ENCODE measurements around the gene ASB4. TPM values are rescaled to one million over a fixed set of nuclear protein-coding genes. Genes with fewer than 3 reads are reported as not detected.

The ASB4 gene
- polyA plus RNA-seq, 1 experiment = not detected

DNA sequence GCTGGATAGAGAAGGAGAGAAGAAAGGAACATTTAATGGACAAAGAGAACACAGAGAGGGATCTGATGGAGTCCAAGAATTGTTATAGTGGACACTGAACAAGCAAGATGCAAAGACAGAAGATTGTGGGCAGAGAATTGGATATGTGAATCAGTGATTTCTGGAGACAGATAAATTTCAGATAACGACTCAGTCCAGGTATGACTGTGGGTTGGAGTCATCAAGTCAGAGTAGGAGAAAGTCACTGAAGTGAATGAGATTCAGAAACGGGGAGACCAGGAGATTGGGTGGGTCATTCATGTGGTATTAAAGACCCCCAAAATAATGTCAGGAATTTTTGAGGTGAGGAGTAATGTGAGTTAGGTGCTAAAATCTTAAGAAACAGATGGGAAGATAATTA, 23.0 kb downstream of the ASB4 start:
- TF ChIP-seq, protein P1, sequence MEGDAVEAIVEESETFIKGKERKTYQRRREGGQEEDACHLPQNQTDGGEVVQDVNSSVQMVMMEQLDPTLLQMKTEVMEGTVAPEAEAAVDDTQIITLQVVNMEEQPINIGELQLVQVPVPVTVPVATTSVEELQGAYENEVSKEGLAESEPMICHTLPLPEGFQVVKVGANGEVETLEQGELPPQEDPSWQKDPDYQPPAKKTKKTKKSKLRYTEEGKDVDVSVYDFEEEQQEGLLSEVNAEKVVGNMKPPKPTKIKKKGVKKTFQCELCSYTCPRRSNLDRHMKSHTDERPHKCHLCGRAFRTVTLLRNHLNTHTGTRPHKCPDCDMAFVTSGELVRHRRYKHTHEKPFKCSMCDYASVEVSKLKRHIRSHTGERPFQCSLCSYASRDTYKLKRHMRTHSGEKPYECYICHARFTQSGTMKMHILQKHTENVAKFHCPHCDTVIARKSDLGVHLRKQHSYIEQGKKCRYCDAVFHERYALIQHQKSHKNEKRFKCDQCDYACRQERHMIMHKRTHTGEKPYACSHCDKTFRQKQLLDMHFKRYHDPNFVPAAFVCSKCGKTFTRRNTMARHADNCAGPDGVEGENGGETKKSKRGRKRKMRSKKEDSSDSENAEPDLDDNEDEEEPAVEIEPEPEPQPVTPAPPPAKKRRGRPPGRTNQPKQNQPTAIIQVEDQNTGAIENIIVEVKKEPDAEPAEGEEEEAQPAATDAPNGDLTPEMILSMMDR (IDR thresholded peaks at IDR 0.05; ENCODE audit: insufficient read depth, low read depth, low read length) = no peak
- CTCF ChIA-PET = interaction anchor here (0.6 to 12.3 kb wide), 5 partner anchors 9 to 1061 kb away, joined by 3 to 274 read pairs (median 5); no protein-coding TSS in a partner anchor
- peaks cover 5% of the 10 kb centered on the region for H3K27me3 ChIP-seq (ENCODE audit: control insufficient read depth, insufficient read depth, low read length)
- no peak for DNase-seq (ENCODE audit: low read depth)
- no peak overlapping the region for H3K4me3 ChIP-seq (ENCODE audit: low read depth, low read length)
- POLR2A ChIA-PET = no interaction called here
- no peaks in the 10 kb centered on the region for H3K36me3 ChIP-seq (ENCODE audit: control insufficient read depth, insufficient read depth, low read length)

DNA sequence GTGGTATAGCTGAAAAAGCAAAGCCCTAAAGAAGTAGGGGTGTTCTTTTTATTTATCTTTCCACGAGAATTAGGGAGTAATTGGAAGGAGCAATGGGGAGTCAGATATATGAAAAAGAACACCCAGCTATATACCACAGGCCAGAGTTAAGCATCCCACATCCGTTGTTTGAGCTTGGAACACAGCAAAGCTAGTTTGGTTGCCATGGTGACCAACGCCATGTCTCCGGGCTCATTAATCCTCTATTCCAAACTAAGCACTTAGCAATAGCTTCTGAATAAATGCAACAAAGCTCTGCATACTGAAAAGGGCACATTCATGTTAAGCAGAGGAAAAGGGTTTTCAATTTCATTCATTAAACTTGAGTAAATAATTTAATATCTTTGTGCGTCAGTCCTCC, 23.5 kb downstream of the ASB4 start:
- Histone ChIP-seq H3K4me3 (ENCODE audit: low read depth, low read length) (no peak overlapping the region), H3K27me3 (ENCODE audit: control insufficient read depth, insufficient read depth, low read length) (peaks cover 5% of the 10 kb centered on the region), H3K36me3 (ENCODE audit: control insufficient read depth, insufficient read depth, low read length) (no peaks in the 10 kb centered on the region)
- POLR2A ChIA-PET = no interaction called here
- CTCF ChIA-PET = interaction anchor here (0.6 to 12.3 kb wide), 6 partner anchors 10 to 181 kb away, joined by 3 to 274 read pairs (median 4); no protein-coding TSS in a partner anchor
- TF ChIP-seq, protein P1 (IDR thresholded peaks at IDR 0.05; ENCODE audit: insufficient read depth, low read depth, low read length) = no peak
- DNase-seq (ENCODE audit: low read depth) = no peak

DNA sequence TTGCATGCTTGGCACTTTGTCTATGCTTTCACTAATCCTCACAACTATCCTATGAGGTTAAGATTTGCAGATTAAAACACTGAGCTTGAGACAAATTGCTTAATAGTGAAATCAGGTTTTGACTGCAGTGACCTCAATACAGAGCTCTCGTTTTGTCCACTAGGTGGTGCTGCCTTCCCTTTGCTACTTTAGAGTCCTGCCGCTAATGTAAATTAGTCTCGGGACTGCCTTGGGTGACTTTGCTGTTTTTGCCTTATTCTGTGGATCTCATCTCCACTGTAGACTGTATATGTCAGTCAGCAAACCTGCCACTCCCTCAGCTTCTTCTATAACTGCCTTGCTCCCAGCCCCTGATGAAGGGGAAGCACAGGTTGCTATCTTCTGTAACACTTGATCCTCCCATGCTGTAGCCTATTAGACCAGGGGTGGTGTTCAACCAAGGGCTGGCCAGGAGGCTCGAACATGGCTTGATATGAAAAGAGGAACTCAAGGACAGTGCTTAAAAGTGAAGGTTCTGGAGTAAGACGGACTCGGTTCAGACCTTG, 26.0 kb downstream of the ASB4 start:
- Histone ChIP-seq H3K27me3 (ENCODE audit: control insufficient read depth, insufficient read depth, low read length) (peaks cover 5% of the 10 kb centered on the region), H3K36me3 (ENCODE audit: control insufficient read depth, insufficient read depth, low read length) (no peaks in the 10 kb centered on the region), H3K4me3 (ENCODE audit: low read depth, low read length) (no peak overlapping the region)
- peak; percentile 13 for DNase-seq (ENCODE audit: low read depth)
- TF ChIP-seq, protein P1 (IDR thresholded peaks at IDR 0.05; ENCODE audit: insufficient read depth, low read depth, low read length) = peak; percentile 87
- ChIA-PET POLR2A (no interaction called here), CTCF (interaction anchor here (0.6 to 12.3 kb wide), 24 partner anchors 8 to 1025 kb away, joined by 3 to 274 read pairs (median 4); no protein-coding TSS in a partner anchor)

DNA sequence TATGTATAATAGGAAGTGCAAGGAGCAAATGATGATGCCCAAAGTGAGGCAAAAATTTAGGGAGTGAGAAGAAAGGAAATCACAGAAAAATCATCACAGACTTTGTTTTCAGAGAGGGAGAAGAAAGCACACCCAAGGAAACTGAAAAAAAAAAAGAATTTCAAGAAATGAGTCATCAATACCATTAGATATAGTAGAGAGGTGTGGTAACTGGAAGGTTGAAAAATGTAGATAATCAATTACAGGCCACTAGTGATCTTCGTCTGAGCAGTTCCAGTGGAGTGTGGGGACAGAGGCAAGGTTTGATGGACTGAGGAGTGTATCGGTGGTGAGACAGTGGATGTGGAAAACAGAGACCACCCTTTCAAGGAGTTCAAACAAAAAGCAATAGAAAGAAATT, 31.7 kb downstream of the ASB4 start:
- ChIA-PET CTCF (interaction anchor here (1.4 to 12.3 kb wide), 5 partner anchors 9 to 173 kb away, joined by 3 to 274 read pairs (median 6); no protein-coding TSS in a partner anchor), POLR2A (no interaction called here)
- no peak for DNase-seq (ENCODE audit: low read depth)
- H3K27me3 ChIP-seq (ENCODE audit: control insufficient read depth, insufficient read depth, low read length) = peaks cover 2% of the 10 kb centered on the region; the same call in 1 of the 2 replicates
- H3K36me3 ChIP-seq (ENCODE audit: control insufficient read depth, insufficient read depth, low read length) = no peaks in the 10 kb centered on the region
- TF ChIP-seq, protein P1 (IDR thresholded peaks at IDR 0.05; ENCODE audit: insufficient read depth, low read depth, low read length) = no peak
- H3K4me3 ChIP-seq (ENCODE audit: low read depth, low read length) = no peak overlapping the region

DNA sequence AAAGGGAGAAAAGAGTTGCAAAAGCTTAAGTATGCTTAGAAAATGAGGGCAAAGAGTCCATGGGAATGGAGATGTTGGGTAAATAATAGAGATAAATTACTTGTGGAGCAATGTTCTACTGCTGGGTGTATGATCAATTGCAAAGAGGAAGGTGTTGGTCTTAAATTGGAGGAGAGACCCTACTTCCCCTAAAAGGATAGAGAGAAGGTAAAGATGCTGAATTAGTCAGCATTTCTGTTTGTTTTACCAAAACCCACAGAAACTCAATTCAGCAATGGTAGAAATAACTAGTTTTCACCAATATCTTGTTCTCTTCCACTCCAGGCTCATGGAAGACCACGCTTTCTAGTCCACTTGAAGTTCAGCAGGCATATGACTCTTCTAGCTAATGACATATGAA, 32.1 kb downstream of the ASB4 start:
- TF ChIP-seq, protein P1 (IDR thresholded peaks at IDR 0.05; ENCODE audit: insufficient read depth, low read depth, low read length) = no peak
- DNase-seq (ENCODE audit: low read depth) = no peak
- no peaks in the 10 kb centered on the region for H3K36me3 ChIP-seq (ENCODE audit: control insufficient read depth, insufficient read depth, low read length)
- ChIA-PET CTCF (interaction anchor here (2.6 to 12.3 kb wide), 3 partner anchors 8 to 172 kb away, joined by 6 to 274 read pairs (median 14); no protein-coding TSS in a partner anchor), POLR2A (no interaction called here)
- peaks cover 2% of the 10 kb centered on the region; the same call in 1 of the 2 replicates for H3K27me3 ChIP-seq (ENCODE audit: control insufficient read depth, insufficient read depth, low read length)
- no peak overlapping the region for H3K4me3 ChIP-seq (ENCODE audit: low read depth, low read length)

Data from BJ (cell line).